HG02588 (cell line): ENCODE measurements around the gene MAP3K6.

ENCODE experiments used
- ATAC-seq: cut with Tn5 transposase; IDR thresholded peaks from one replicate; pipeline ENCODE4 v1.9.1; 2021; ENCODE audit warnings: mild to moderate bottlenecking, moderate library complexity; ENCODE audit not compliant: unreplicated experiment

Gene MAP3K6

DNA sequence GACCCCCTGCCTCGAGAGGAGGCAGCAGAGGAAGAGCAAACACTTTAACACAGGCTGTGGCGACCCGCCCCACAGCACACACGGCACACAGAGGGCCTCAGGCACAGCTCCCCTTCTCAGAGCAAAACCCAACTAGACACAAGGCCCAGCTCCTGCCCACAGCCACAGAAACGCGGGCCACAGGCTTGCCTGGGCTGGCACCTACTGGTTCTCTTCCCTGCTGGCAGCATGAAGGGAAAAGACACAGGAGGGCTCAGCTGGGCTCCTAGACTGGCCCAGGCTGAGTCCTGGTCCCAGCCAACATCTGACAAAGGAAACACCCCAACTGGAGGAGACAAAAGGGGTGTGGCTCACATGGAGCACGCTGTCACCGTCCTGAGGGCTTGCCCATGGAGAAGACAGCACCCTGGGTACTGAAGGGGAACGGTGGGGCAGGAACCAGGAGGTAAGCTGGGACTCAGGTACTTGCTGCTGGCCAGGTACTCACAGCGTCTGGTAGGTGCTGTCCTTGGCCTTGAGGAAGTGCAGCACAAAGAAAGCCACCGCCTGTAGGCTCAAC, 12.9 kb upstream of the MAP3K6 start:
- no peak for ATAC-seq

DNA sequence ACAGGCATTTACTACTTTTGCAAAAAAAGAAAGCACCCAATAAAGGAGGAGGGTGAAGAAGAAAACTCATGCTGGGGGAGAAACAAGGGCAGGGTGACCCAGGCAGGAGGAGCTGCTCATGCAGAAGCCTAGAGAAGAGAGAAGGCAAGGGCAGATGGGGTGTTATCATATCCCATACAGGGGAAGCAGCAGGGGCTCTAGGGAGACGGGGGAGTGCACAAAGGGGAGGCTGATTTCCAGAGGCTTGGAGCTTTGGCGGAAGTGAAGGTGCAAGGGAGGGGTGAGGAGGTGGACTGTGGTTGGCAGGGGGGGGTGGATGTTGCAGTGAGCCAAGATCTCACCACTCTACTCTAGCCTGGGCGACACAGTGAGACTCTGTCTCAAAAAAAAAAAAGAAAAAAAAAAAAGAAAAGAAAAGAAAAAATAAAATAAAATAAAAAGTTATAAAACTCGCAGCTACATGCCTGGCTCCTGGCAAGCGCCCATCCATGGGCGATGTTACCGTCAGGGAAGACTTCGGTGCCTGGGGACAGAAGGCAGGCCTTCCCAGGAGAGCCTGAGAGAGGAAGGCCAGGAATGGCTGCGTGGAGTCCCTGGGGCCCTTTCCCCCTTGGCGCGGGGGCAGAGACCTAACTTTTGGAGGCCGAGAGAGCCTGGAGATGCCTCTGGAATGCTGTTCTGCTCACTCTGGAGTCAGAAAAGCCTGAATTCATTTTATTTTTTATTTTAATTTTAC, 11.2 kb upstream of the MAP3K6 start:
- ATAC-seq: no peak

DNA sequence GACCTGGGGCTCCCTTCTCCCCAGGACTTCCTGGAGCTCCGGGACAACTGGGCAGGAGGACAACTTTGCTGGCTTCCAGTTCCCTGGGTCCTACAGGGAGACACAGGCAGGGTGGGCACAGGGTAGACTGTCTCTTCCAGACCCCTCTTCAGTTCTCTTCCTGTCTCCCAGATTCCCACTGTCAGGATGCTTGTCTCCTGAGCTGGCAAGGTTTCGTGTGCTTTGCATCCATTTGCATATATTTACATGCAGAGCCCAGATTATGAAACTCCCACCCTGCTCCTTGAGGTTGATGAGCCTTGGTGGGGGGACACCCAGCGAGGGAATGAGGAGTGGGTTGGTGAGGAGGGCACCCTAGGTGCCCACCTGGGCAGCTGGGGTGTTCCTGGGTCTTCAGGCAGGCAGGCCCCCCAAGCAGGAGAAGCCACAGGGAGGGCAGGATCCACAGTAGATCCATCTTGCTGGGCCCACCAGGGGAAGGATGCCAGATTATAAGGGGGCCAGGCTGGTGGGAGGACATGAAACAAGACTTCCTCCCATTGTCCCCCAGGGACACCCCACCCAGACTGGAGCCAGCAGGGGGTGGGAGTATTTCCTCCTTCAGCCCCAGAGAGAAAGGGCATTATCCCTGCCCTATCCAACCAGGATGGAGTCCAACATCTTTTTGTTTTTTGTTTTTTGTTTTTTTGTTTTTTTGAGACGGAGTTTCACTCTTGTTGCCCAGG, 7.8 kb upstream of the MAP3K6 start, which contains the start of gene FCN3:
Gene FCN3 (minus strand): TSS at position 463 of the 725 bp plus-strand sequence. CDS start 6 bp downstream, at position 457.
- ATAC-seq: no peak

DNA sequence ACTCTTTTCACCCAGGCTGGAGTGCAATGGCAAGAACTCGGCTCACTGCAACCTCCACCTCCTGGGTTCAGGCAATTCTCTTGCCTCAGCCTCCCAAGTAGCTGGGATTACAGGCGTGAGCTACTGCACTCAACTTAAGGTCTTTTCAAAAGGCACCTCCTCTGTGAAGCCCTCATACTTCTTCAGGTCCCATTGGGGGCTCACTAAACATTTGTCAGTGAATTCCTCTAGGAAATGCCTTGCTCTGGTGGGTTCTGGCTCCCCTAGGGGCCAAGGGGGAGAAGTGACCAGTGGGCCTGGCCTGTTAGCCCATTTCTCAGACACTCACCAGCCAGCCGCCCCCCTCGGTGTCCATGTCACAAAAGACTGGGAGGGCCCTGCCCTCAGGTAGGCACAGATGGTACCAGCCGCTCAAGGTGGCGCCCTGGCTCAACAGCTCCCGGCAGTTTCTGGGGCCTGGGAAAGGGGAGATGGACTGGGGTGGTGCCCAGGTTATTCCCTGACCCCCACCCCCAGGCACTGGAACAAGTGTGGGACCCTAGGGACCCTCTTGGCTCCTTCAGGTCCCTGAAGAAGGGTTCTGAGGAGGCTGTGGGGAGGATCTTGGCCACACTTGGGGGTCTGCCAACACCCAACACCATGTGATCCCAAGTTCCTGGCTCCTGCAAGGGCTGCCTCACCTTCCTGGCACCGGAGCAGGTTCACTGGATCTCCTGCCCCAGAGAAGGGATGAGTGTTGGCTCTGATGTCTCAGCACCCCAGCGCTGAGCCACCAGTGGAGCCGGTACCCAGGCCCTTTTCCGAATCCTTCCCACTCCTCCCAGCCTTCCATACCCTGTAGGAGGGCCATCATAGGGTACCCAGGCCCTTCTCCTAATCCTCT, 6.3 kb upstream of the MAP3K6 start:
- ATAC-seq: no peak

DNA sequence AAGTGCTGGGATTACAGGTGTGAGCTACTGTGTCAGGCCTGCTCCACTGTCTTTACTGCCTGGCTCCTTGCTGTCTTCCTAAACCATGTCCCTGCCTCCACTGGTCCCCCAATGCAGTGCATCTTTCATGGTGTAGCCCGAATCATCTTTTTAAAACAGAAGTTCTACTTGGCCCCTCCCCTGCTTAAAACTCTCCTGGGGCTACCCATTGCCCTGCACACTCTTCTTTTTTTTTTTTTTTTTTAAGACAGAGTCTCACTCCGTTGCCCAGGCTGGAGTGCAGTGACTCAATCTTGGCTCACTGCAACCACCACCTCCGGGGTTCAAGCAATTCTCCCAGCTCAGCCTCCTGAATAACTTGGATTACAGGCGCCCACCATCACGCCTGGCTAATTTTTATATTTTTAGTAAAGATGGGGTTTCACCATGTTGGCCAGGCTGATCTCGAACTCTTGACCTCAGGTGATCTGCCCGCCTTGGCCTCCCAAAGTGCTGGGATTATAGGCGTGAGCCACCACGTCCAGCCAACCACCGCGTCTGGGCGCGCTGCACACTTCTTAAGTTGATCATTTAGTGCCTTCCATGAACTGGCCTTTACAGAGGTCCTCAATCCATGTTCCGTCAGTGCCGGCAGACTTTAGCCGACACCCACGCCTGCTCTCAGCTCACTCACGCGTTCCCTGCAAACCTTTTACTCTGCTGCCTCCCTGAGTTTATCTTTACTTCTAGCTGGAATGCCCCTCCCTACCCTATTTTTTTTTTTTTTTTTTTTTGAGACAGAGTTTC, 5.5 kb upstream of the MAP3K6 start:
- no peak for ATAC-seq

DNA sequence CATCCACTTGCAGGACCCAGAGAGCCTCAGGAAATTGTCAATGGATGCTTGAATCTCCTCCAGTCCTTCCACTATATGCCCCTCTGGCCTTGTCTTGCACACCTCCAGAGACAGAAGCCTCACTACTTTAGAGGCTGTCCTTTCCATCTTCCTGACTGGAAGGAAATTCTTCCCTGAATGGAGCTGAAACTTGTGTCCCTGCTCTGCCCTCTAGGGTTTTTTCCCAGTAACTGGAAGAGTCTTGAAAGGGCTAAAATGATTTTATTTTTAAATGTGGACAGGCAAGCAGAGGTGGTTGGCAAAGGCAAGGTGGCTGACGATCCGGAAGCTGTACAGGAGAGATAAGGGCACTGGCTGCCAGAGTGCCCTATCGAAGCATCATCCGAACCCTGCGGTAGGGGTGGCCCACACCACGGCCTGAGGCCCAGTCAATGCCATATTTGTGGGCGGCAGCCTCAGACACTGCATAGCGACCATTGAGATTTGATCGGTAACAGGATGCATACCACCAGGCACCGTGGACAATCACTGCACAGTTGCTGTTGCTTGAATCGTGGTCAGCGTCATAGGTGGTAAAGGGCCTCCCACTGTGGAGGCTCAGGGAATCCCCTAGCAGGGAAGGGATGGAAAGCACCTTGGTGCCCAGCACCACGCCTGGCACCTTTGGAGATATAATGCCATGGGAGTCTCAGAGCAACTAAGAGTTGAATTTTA, 2.3 kb upstream of the MAP3K6 start:
- no peak for ATAC-seq

DNA sequence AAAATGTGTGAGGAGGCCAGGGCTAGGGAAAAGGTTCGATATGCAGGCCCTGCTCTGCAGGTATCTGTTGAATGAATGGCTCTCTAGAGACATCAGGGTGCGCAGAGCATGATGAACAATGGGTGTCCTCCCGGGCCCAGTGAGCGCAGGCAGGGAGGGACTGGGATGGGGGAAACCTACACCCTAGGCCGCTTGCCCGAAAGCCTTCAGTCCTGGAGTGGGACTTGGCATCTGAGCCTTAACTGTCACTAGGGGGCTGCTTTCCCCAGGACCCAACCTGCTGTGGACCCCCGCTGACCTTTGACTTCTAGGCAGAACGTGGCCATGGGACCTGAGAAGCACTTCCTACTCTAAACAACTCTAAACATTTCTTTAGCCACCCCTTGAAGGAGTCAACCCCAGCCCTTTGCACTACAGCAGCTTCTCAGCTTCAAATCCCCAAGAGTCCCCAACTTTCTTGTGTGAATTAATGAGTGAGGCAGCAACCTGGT, 444 bp upstream of the MAP3K6 start:
- ATAC-seq: no peak

DNA sequence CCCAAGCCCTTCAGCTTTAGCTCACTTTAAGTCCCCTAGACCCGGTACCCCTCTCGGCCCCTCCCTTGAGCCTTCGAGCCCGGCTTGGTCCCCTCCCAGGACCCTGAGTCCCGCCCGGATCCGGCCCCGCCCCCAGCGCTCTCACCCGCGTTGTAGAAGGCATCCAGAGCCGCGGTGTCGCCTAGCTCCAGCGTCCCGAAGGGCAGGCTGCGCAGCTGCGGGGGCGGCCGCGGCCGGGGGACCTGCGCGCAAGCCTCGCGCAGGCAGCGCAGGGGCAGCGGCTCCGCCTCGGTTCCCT, 699 bp downstream of the MAP3K6 start:
- no peak for ATAC-seq

DNA sequence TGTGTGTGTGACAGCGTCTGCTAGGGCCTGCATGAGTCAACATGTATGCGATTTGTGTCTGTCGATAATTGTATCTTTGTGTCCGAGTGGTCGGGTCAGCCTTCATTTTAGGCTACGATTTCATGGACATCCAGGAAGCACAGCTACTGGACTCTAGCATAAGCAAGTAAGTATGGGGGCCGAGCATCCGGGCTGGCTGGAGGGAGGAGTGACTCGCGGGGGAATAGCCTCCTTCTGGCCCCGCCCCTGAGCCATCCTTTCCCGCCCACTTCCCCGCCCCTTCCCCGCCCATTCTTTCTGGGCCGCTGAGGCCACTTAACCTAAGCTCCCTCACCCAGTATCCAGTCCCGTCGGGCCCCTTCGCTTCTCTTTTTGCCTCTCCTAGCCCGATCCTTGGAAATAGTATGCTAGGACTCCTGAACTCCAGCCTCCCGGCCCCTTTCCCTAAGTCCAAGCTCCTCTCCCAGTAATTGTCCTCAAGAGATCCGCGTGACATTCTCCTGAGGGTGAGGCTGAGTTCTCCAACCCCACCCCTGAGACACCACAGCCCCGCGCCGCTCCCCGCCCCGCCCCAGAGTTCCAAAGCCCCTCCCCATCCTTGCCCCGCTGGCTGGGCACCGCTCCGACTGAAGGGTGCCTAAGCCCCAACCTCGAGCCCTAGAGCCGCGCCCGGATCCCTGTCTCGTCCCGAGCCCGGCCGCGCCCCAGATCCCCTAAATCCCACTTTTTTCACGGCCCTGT, 1.2 kb downstream of the MAP3K6 start:
- ATAC-seq: no peak

DNA sequence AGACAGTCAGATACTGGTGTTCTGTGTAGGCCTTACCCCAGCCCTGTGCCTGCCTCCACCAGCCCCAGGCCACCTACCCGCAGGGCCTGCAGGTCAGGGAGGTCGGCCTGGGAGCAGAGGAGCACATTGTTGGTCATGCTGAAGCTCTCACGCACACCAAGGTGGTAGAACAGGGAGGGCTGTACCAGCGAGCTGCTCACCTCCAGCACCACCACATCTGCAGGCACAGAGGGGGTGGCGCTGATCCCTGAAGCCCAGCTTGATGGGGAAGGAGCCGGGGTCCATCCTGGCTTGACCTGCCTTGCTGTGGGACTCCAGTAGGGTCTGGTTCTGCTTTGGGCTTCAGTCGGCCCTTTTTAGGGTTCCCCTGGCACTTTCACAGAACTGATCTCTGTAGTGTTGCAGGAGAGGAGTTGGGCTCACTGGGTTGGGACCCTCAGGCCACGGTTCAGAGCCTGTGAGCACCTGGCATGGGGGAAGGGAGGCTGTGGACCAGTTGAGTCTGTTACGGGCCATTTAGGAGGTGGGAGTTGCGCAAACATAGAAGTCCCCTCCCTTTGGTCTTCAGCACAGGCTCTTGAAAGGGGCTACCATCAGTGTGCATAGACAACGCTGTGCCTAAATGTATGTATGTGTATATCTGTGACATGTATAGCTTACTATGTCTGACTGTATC, 1.9 kb downstream of the MAP3K6 start:
- ATAC-seq: no peak

DNA sequence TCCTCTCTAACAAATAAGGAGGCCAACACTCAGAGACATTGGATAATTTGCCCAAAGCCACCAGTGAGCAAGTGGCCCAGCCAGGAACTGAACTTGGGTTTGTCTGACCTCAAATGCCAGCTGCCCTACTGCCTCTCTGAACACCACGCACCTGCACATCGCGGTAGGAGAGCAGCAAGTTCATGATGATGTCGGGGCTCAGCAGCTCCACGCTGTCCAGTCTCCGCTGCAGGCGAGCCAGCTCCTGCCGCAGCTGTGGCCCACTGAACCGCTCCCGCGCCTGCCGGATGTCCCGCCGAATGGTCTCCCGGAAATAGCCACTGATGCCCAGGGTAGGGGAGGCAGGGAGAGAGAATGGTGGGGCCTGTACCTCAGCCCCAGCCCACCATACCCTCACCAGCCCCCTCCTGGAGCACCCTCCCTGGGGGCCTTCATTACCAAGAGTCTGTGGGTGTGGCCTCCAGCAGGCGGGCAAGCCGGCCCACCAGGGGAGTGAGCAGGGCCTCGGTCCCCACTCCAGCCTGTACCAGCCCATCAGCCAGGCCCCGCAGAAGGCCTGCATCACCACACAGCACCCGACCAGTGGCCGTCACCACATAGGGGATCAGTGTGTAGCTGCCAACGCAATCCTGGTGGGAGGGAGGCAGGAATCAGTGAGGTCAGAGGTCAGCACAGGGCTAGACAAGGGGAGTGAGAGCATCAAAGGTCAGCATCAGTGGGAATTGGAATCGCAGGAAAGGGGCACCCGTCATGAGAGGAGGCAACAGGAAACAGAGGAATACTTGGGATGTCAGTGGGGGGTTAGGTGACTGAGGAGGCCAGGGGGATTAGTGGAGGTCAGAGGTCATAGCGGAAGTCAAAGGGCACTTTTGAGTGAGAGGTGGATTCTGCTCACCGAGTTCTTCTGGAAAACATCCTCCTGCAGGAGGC, 2.7 kb downstream of the MAP3K6 start:
- ATAC-seq: no peak

DNA sequence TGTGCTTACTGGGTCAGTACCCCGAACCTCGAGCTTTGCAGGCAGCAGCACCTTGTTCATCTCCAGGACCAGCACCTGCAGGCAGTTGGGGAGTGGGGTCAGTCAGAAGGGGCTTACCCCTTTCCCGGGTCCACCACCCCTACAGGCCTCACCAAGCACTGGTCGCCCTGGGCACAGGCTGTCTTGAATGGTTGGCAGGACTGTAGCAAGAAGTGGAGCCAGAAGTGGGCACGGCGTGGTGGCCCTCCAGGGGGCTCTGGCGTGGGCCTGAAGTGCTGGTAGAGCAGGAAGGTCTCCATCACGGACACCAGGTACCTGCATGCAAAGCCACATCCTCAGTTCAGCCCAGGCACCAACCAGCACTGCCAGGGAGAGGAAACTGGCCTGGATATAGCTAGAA, 5.2 kb downstream of the MAP3K6 start:
- no peak for ATAC-seq

DNA sequence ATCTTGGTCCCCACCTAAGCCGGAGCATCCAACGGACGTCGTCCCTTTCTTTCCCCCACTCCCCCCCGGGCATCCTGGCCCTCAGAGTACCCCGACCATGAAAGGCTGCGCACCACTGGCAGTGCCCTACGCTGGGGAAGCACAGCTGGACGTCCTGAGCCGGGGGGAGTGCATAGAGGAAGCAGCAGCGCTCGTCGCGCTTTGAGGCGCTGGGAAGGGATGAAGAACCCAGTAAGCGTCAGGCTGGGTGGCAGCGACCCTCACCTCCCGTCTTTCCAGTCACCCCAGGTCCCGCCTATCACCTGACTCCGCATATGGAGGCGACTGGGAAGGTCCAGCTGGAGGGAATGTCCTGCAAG, 5.7 kb downstream of the MAP3K6 start:
- ATAC-seq: no peak

DNA sequence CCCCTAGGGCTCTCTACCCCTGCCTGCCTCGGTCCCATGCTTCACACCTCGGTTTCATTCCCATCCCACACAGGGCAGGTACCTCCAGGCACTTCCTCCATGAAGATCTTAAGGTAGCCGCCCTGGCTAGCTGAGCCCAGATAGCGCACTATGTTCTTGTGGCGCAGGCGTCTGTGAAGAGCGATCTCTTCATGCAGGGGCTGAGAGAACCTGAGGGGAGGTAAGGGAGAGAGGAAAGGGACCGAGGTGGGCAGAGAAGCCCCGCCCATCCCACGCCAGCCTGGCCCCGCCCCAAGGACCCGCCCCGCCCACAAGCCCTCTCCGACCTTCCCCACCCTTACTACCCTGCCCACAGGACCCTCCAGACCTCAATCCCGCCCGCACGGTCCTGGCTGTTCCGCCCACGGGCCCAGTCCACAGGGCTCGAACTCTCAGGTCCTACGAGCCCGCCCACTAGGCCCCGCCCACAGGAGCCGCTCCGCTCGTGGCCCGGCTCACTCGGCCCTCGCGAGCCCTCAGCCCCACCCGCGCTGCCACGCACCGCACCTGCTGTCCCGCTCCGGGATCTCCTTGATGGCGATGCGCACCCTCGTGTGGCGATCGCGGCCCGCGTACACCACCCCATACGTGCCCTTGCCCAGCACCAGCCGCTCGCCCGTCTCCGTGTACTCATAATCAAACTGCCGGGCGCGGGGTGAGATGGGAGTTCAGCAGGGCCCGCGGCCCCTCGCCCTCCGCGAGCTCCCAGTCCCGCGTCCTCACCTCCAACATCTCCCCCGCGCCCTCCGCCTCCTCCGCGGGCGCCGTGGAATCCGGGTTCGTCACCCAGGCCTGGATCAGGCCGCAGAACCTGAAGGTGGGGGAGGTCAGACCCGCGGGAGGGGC, 6.4 kb downstream of the MAP3K6 start:
- ATAC-seq: no peak

DNA sequence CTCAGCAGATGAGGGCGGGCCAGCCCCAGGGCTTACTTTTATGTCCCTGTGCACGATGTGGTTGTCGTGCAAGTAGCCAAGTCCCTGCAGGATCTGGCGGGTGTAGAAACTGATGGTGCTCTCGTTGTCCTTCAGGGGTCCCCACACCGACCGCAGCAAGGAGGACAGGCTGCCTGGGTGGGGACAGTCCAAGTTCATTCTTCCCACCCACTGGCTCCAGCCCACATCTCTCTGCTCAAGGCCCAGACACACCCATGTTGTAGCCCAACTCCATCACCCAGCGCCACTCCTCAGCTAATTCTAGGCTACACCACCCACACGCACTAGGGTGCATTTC, 7.0 kb downstream of the MAP3K6 start:
- ATAC-seq: no peak

DNA sequence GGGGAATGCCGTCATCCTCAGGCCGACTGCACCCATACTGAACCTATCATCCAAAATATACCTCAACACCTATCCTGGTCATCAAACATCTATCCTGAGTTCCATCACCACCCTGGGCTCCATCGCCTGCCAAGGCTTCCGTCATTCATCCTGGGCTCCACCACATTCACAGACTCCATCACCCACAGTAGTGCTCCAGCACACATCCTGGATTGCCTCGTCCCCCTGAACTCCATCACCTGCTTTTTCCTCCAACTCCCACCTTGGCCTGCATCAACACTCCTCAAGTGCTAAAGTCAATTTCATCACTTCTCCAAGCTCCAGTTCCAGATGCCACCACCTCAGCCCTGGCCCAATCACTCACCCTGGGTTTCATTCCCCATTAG, 7.8 kb downstream of the MAP3K6 start:
- ATAC-seq: no peak
